SH-SY5Y (cell line): ENCODE measurements around the gene MGST3.

Experiments
- GATA2 ChIP-seq: IDR thresholded peaks from 2 replicates; pipeline ENCODE4 v1.6.1; 2011; ENCODE audit warnings: mild to moderate bottlenecking, low read depth, low read length
- GATA3 ChIP-seq: IDR thresholded peaks from 2 replicates; pipeline ENCODE4 v1.6.1; 2011; ENCODE audit warnings: low read depth, mild to moderate bottlenecking, low read length, moderate library complexity

MGST3 gene

GRCh38 chr1:165674599-165674998, 43.6 kb downstream of the MGST3 start:
- TF ChIP-seq GATA3 (no peak), GATA2 (no peak)

- TF ChIP-seq GATA3 (no peak), GATA2 (no peak)
Measured at GRCh38 chr1:165675794-165676193, 44.8 kb downstream of the MGST3 start.

GRCh38 chr1:165678509-165678908, 47.5 kb downstream of the MGST3 start:
- TF ChIP-seq GATA3 (no peak), GATA2 (no peak)

GRCh38 chr1:165679282-165680036, 48.4 kb downstream of the MGST3 start:
- no peak for TF ChIP-seq GATA2
- no peak for TF ChIP-seq GATA3

- no peak for TF ChIP-seq GATA3
Measured at GRCh38 chr1:165680303-165680702, 49.3 kb downstream of the MGST3 start.

- TF ChIP-seq GATA2 (no peak), GATA3 (no peak)
Measured at GRCh38 chr1:165683848-165684485, 52.9 kb downstream of the MGST3 start.

- TF ChIP-seq GATA2 (no peak), GATA3 (no peak)
Measured at GRCh38 chr1:165686121-165686970, 55.3 kb downstream of the MGST3 start.

GRCh38 chr1:165686971-165687433, 56.0 kb downstream of the MGST3 start:
- TF ChIP-seq GATA3 = no peak
- no peak for TF ChIP-seq GATA2

- TF ChIP-seq GATA2 (no peak), GATA3 (no peak)
Measured at GRCh38 chr1:165688046-165688445, 57.0 kb downstream of the MGST3 start.

GRCh38 chr1:165695031-165695430, 64.0 kb downstream of the MGST3 start:
- TF ChIP-seq GATA2 (no peak), GATA3 (no peak)

- TF ChIP-seq GATA3 (no peak), GATA2 (no peak)
Measured at GRCh38 chr1:165696625-165697100, 65.6 kb downstream of the MGST3 start.

GRCh38 chr1:165697491-165697880, 66.5 kb downstream of the MGST3 start:
- TF ChIP-seq GATA3 (no peak), GATA2 (no peak)

- TF ChIP-seq GATA2 (no peak), GATA3 (no peak)
Measured at GRCh38 chr1:165697881-165698760, 67.1 kb downstream of the MGST3 start, which contains the start of gene ALDH9A1. Gene ALDH9A1 (minus strand): TSS chr1:165698562. CDS start chr1:165698558, 4 bp downstream.

- TF ChIP-seq GATA3 (no peak), GATA2 (no peak)
Measured at GRCh38 chr1:165698761-165699052, 67.7 kb downstream of the MGST3 start.
